Common myeloid progenitor, CD34-positive (primary cell): ENCODE measurements around the gene RAB7A.

Experiments used
- CTCF ChIA-PET: fragments of 350-600 bp; sonication (Branson Sonifier 250); formaldehyde crosslinking; loops from one replicate; lab custom pipeline; 2021; ENCODE audit warnings: antibody characterized with exemption; lab: Charles Lee
- POLR2A ChIA-PET: fragments of 350-600 bp; sonication (Branson Sonifier 250); formaldehyde crosslinking; loops from one replicate; lab custom pipeline; 2021; ENCODE audit warnings: antibody characterized with exemption; lab: Charles Lee
- DNase-seq, 3 donors: peaks; one replicate each; pipeline versions ENCODE4 v3.0.0 to v3.0.0-alpha.2; 2013
- H3K27ac ChIP-seq, 2 experiments: 1 replicate in 1 of 2; 2 replicates in 1 of 2; pipeline ENCODE4 v1.7.0; 2013; ENCODE audit warnings: inconsistent platforms in 2 of 2, low read length in 2 of 2, mild to moderate bottlenecking in 2 of 2, low read depth in 1 of 2, moderate library complexity in 1 of 2; ENCODE audit not compliant: severe bottlenecking in 2 of 2, insufficient read depth in 1 of 2, poor library complexity in 1 of 2
- H3K27me3 ChIP-seq, 5 experiments: replicated peaks in 2 of 5; 1 replicate in 3 of 5; 2 replicates in 2 of 5; pipeline versions ENCODE4 v1.6.1 to v1.7.0; 2013; ENCODE audit warnings: low read length in 4 of 5, mild to moderate bottlenecking in 2 of 5, moderate library complexity in 2 of 5, inconsistent platforms in 1 of 5; ENCODE audit not compliant: insufficient read depth in 5 of 5, control insufficient read depth in 4 of 5
- H3K36me3 ChIP-seq, 4 experiments: 1 replicate in 2 of 4; 2 replicates in 2 of 4; pipeline versions ENCODE4 v1.6.1 to v1.7.0; 2013; ENCODE audit warnings: low read length in 3 of 4, control low read depth in 1 of 4, mild to moderate bottlenecking in 1 of 4; ENCODE audit not compliant: control insufficient read depth in 4 of 4, insufficient read depth in 4 of 4
- H3K4me1 ChIP-seq, 4 experiments: 1 replicate in 3 of 4; 2 replicates in 1 of 4; pipeline versions ENCODE4 v1.6.1 to v1.7.1; 2013; ENCODE audit warnings: low read length in 3 of 4, mild to moderate bottlenecking in 3 of 4, control low read depth in 1 of 4, inconsistent platforms in 1 of 4, moderate library complexity in 1 of 4; ENCODE audit not compliant: control insufficient read depth in 4 of 4, insufficient read depth in 4 of 4; ENCODE audit errors: control extremely low read depth in 1 of 4
- H3K4me3 ChIP-seq, 7 experiments: 1 replicate in 4 of 7; 2 replicates in 3 of 7; pipeline versions ENCODE4 v1.5.1 to v1.7.0; 2013; ENCODE audit warnings: mild to moderate bottlenecking in 7 of 7, low read length in 6 of 7, moderate library complexity in 6 of 7, inconsistent platforms in 2 of 7, low read depth in 2 of 7, control low read depth in 1 of 7; ENCODE audit not compliant: insufficient read depth in 4 of 7, control insufficient read depth in 1 of 7; ENCODE audit errors: extremely low read depth in 1 of 7
- H3K9me3 ChIP-seq, 5 experiments: 1 replicate in 4 of 5; 2 replicates in 1 of 5; pipeline versions ENCODE4 v1.6.1 to v1.7.1; 2013; ENCODE audit warnings: low read length in 4 of 5, mild to moderate bottlenecking in 2 of 5, inconsistent platforms in 1 of 5, low read depth in 1 of 5, moderate library complexity in 1 of 5; ENCODE audit not compliant: control insufficient read depth in 4 of 5, insufficient read depth in 2 of 5; ENCODE audit errors: control extremely low read depth in 1 of 5
- WGBS: methylation state at CpG from one replicate; pipeline ENCODE4 v1.1.5; 2013; ENCODE audit not compliant: insufficient coverage; 5-methylcytosine and 5-hydroxymethylcytosine counted together

Gene RAB7A

DNA sequence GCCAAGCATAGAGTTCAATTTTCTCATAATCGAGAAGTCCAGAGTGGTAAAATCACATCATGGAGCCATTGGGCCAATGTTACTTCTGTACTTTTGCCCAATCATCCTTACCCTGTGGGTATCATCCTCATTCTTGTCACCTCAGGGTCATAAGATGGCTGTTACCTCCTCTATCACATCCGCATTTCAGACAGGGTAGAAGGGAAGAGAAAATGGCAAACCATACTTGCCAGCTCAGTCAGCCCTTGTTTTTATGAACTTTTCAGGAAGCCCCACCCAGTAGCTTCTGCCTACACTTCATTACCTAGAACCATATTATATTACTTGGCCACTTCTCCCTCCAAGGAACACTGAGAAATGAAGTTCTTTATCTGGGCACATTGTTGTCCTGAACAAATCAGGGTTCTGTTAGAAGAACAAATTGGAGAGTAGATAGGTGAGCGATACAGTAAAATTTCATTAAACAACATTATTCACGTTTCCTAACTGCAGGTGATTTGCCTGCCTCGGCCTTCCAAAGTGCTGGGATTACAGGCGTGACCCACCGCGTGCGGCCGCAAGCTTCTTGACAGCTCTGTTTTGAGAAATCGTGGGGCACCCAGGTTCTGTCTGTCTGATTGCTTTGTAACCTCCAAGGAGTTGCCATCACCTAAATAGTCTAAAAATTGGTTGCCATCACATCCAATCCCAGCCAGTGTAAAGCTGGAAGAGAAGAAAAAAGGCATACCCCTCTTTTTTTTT is 40.8 kb upstream of the RAB7A start:
- ChIA-PET CTCF (interaction anchor here (0.8 to 1.8 kb wide), 8 partner anchors 12 to 190 kb away, joined by 3 to 5 read pairs (median 3); no protein-coding TSS in a partner anchor), POLR2A (no interaction called here)
- no peak for DNase-seq
- H3K4me1 ChIP-seq: peaks cover 14 to 44% (median 34%) of the 10 kb centered on the region in 4 experiments
- no peaks in the 10 kb centered on the region for H3K27me3 ChIP-seq
- no peak overlapping the region for H3K4me3 ChIP-seq
- H3K9me3 ChIP-seq: no peaks in the 10 kb centered on the region
- 100% methylated on average over 2 of the region's 11 CpGs for whole genome bisulfite sequencing
- no peak overlapping the region for H3K27ac ChIP-seq
- no peaks in the 10 kb centered on the region for H3K36me3 ChIP-seq

DNA sequence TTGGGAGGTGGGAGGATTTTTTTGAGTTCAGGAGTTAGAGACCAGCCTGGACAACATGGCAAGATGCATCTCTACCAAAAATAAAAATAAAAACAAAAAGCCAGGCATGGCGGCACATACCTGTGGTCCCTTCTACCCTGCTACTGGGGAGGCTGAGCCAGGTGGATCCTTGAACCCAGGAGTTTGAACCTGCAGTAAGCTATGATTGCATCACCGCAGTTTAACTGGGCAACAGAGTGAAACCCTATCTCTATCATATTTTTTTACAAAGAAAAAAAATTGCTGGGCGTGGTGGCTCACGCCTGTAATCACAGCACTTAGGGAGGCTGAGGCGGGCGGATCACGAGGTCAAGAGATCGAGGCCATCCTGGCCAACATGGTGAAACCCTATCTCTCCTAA is 39.5 kb upstream of the RAB7A start:
- Histone ChIP-seq H3K27ac (no peak overlapping the region), H3K4me1 (peaks cover 12 to 35% (median 28%) of the 10 kb centered on the region in 4 experiments), H3K9me3 (no peaks in the 10 kb centered on the region), H3K27me3 (no peaks in the 10 kb centered on the region), H3K4me3 (no peak overlapping the region), H3K36me3 (no peaks in the 10 kb centered on the region)
- DNase-seq: no peak
- ChIA-PET CTCF (interaction anchor here (1.2 to 1.8 kb wide), 3 partner anchors 13 to 109 kb away, joined by 3 to 5 read pairs (median 3); no protein-coding TSS in a partner anchor), POLR2A (no interaction called here)
- 100% methylated on average over 3 of the region's 8 CpGs for WGBS

DNA sequence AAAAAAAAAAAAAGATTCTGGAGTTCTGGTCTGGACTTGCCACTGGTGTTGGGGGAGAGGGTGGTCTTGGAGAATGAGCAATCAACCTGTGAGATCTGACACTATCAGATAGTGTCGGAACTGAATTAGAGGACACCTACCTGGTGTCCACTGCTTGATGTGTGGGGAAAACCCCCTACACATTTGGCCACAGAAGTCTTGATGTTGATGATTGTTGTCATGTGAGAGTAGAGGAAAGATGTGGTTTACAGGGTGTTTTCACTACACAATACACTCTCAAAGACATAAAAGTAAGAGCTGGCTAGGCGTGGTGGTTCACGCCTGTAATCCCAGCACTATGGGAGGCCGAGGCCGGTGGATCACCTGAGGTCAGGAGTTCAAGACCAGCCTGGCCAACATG is 36.9 kb upstream of the RAB7A start:
- no peak overlapping the region for H3K4me3 ChIP-seq
- 86% methylated on average over 2 of the region's 5 CpGs for WGBS
- no peaks in the 10 kb centered on the region for H3K27me3 ChIP-seq
- no peaks in the 10 kb centered on the region for H3K36me3 ChIP-seq
- H3K9me3 ChIP-seq: no peaks in the 10 kb centered on the region
- ChIA-PET CTCF (interaction anchor here (0.5 to 2.1 kb wide), 5 partner anchors 9 to 470 kb away, joined by 4 to 11 read pairs (median 4); no protein-coding TSS in a partner anchor), POLR2A (interaction anchor here (0.8 kb wide), 1 partner anchor 17 kb away, joined by 3 read pairs; no protein-coding TSS in a partner anchor)
- DNase-seq: no peak
- peaks cover 4 to 16% (median 10%) of the 10 kb centered on the region in 4 experiments for H3K4me1 ChIP-seq
- H3K27ac ChIP-seq: no peak overlapping the region

DNA sequence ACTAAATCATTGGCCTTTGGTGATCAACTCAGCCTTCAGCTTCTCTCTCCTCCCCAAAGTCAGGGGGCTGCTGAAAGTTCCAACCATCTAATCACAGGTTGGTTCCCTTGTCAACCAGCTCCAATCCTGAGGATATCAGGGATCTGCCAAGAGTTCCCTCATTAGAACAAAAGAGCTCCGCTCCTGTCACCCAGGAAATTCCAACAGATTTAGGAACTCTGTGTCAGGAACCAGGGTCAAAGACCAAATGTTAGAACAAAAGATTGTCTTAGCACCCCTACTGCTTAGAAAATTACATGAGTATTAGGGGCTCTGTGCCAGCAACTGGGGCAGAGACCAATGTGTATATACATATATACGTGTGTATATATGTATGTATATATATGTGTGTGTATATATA is 32.3 kb upstream of the RAB7A start:
- no peaks in the 10 kb centered on the region for H3K27me3 ChIP-seq
- no peaks in the 10 kb centered on the region for H3K9me3 ChIP-seq
- no peaks in the 10 kb centered on the region for H3K36me3 ChIP-seq
- DNase-seq: no peak
- H3K4me3 ChIP-seq: no peak overlapping the region
- ChIA-PET POLR2A (no interaction called here), CTCF (interaction anchor here (1.1 kb wide), 1 partner anchor 13 kb away, joined by 3 read pairs; no protein-coding TSS in a partner anchor)
- WGBS: 100% methylated on average over 1 of the region's 2 CpGs
- no peak overlapping the region for H3K27ac ChIP-seq
- H3K4me1 ChIP-seq: peaks cover 0 to 6% (median 2%) of the 10 kb centered on the region in 4 experiments

DNA sequence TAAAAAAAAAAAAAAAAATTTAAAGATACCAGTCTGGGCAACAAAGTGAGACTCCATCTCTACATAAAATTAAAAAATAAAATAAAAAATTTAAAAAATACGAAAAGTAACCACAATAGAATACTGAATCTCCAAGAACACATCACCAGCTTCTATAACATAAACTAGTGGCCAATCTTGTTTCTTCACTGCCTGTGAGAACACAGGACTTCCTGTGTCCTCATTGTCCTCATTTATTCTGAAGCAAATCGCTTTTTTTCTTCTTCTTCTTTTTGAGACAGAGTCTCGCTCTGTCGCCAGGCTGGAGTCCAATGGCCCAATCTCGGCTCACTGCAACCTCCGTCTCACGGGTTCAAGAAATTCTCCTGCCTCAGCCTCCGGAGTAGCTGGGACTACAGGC is 28.6 kb upstream of the RAB7A start:
- Histone ChIP-seq H3K4me3 (no peak overlapping the region), H3K9me3 (no peaks in the 10 kb centered on the region), H3K27me3 (no peaks in the 10 kb centered on the region), H3K36me3 (no peaks in the 10 kb centered on the region), H3K4me1 (peaks cover 0 to 24% (median 5%) of the 10 kb centered on the region in 4 experiments), H3K27ac (no peak overlapping the region)
- WGBS: 96% methylated on average over 7 of the region's 8 CpGs
- DNase-seq: peak in 2 of 3 donors; percentile 56 to 69
- CTCF ChIA-PET: interaction anchor here (1.5 kb wide), 1 partner anchor 12 kb away, joined by 3 read pairs; no protein-coding TSS in a partner anchor
- POLR2A ChIA-PET: no interaction called here

DNA sequence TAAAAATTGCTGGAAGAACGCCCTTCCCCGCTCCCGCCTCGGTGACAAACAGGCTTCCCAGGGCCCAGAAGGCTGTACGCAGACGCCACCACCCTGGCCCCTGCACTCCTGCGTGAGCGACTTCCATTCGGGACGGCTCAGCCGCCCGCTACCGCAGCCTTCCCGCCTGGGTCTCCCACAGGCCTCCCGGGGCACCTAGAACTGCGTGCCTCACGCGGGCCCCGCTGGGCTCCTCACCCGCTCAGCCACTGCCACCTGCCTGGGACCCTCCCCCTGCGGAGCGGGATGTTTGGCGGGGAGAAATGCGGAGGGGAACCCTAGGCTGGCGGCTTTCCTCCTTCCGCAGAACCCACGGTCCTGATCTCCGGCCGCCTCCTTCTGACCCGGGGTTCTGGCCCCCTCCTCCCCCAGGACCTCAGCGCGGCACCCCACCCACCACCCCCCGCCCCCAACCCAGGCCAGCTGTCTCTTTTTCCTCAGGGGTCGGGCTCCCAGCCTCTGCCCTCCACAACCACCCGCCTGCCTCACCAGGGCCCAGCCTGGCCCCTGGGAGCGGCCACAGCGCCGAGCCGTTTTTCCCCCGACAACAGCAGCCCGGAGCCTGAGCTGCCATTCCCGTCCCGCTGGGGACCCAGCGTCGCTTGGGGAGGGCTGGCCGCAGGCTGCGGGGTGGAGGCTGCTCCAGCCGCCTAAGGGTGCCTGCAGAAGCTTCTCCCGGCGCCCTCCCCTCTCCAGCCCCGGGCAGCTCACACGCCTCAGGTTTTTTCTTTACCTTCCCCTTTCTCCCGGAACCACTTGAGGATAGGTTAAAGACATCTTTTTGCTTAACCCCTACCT is 27.6 kb upstream of the RAB7A start:
- H3K9me3 ChIP-seq: no peaks in the 10 kb centered on the region
- ChIA-PET CTCF (interaction anchor here (1.2 to 1.5 kb wide), 2 partner anchors 10 to 13 kb away, joined by 3 read pairs; no protein-coding TSS in a partner anchor), POLR2A (no interaction called here)
- peak; percentile 47 to 65 (median 48) for DNase-seq
- no peaks in the 10 kb centered on the region for H3K27me3 ChIP-seq
- H3K36me3 ChIP-seq: no peaks in the 10 kb centered on the region
- peak overlapping the region; percentile 33 to 63 for H3K27ac ChIP-seq
- 1% methylated on average over 38 of the region's 53 CpGs for WGBS
- peaks cover 0 to 28% (median 5%) of the 10 kb centered on the region in 4 experiments for H3K4me1 ChIP-seq
- H3K4me3 ChIP-seq: peak overlapping the region; percentile 60 to 84 (median 69)
